ENCODE results near the gene C16orf92.

- TF ChIP-seq CTCF (IDR thresholded peaks at IDR 0.05; ENCODE audit: poor library complexity, severe bottlenecking), result no peak
- no peak for TF ChIP-seq POLR2AphosphoS5 (IDR thresholded peaks at IDR 0.05)
Observed at GRCh38 chr16:30004811-30005242, 18.2 kb upstream of the C16orf92 start.
